IMR-90 (cell line): ENCODE results near the gene A3GALT2. TPM values are rescaled to one million over a fixed set of nuclear protein-coding genes. Genes with fewer than 3 reads are reported as not detected.

Experiments
- ATAC-seq: fragments of 200-7000 bp; cut with Tn5 transposase; 2 replicates; pipeline ENCODE4 v1.9.1; 2020; ENCODE audit warnings: low read depth, mild to moderate bottlenecking, moderate library complexity
- BruUV-seq: library from RNA; stranded (reverse); fragments of 400-500 nt; replicated peaks from 2 replicates; lab custom pipeline; 2021; lab: Mats Ljungman, UMichigan
- CTCF ChIA-PET: fragments of 300-600 bp; formaldehyde crosslinking; extraction: SDS; loops from one replicate; lab custom pipeline; 2021; ENCODE audit warnings: antibody characterized with exemption; lab: Yijun Ruan, JAX
- POLR2A ChIA-PET: fragments of 300-600 bp; sonication (Branson Sonifier 250); formaldehyde crosslinking; loops from one replicate; lab custom pipeline; 2022; ENCODE audit warnings: antibody characterized with exemption; ENCODE audit not compliant: unreplicated experiment; lab: Charles Lee
- DNase-seq: peaks from one replicate; pipeline ENCODE4 v3.0.0; 2013
- H2AFZ ChIP-seq: replicated peaks from 2 replicates; pipeline ENCODE3; 2013; ENCODE audit warnings: low read length, mild to moderate bottlenecking; ENCODE audit not compliant: poor library complexity
- H2AK5ac ChIP-seq: 2 replicates; pipeline ENCODE4 v1.6.1; 2013; ENCODE audit warnings: low read depth, low read length, inconsistent platforms
- H2AK9ac ChIP-seq: replicated peaks from 2 replicates; pipeline ENCODE3; 2013; ENCODE audit warnings: mild to moderate bottlenecking, low read depth, low read length, moderate library complexity; ENCODE audit not compliant: poor library complexity
- H2BK120ac ChIP-seq: 2 replicates; pipeline ENCODE4 v1.6.1; 2013; ENCODE audit warnings: low read depth, low read length, inconsistent platforms
- H2BK15ac ChIP-seq: 3 replicates; pipeline ENCODE4 v1.6.1; 2013; ENCODE audit warnings: low read depth, low read length, inconsistent platforms
- H2BK20ac ChIP-seq: 2 replicates; pipeline ENCODE4 v1.6.1; 2013; ENCODE audit warnings: low read depth, mild to moderate bottlenecking, inconsistent platforms, low read length, moderate library complexity
- H2BK5ac ChIP-seq: 2 replicates; pipeline ENCODE4 v1.6.1; 2013; ENCODE audit warnings: mild to moderate bottlenecking, low read depth, low read length, inconsistent platforms; ENCODE audit not compliant: poor library complexity, severe bottlenecking
- H3K14ac ChIP-seq: replicated peaks from 2 replicates; pipeline ENCODE4 v1.6.1; 2013; ENCODE audit warnings: low read depth, low read length, inconsistent platforms
- H3K18ac ChIP-seq: 2 replicates; pipeline ENCODE4 v1.6.1; 2013; ENCODE audit warnings: low read depth, low read length, control low read depth
- H3K23ac ChIP-seq: 2 replicates; pipeline ENCODE4 v1.6.1; 2013; ENCODE audit warnings: low read depth, low read length, inconsistent platforms
- H3K27ac ChIP-seq: 2 replicates; pipeline ENCODE4 v1.5.1; 2013; ENCODE audit warnings: mild to moderate bottlenecking, control low read depth, low read length; ENCODE audit not compliant: insufficient read depth
- H3K27me3 ChIP-seq: 2 replicates; pipeline ENCODE4 v1.6.1; 2013; ENCODE audit warnings: low read length; ENCODE audit not compliant: control insufficient read depth, insufficient read depth
- H3K36me3 ChIP-seq: 2 replicates; pipeline ENCODE4 v1.6.1; 2013; ENCODE audit warnings: low read length, mixed read lengths; ENCODE audit not compliant: control insufficient read depth, insufficient read depth
- H3K4ac ChIP-seq: 2 replicates; pipeline ENCODE4 v1.6.1; 2013; ENCODE audit warnings: low read depth, low read length, inconsistent platforms
- H3K4me1 ChIP-seq: 2 replicates; pipeline ENCODE4 v1.6.1; 2013; ENCODE audit warnings: low read length, mixed read lengths; ENCODE audit not compliant: control insufficient read depth, insufficient read depth
- H3K4me2 ChIP-seq: 2 replicates; pipeline ENCODE4 v1.6.1; 2013; ENCODE audit warnings: low read depth, mild to moderate bottlenecking, control low read depth, low read length, moderate library complexity
- H3K4me3 ChIP-seq: 2 replicates; pipeline ENCODE4 v1.5.1; 2013; ENCODE audit warnings: low read depth, mild to moderate bottlenecking, control low read depth, low read length, moderate library complexity; ENCODE audit not compliant: insufficient read depth
- H3K56ac ChIP-seq: 2 replicates; pipeline ENCODE4 v1.6.1; 2013; ENCODE audit warnings: low read length, inconsistent platforms; ENCODE audit not compliant: insufficient read depth; ENCODE audit errors: extremely low read depth
- H3K79me1 ChIP-seq, 2 experiments: 2 replicates each; pipeline ENCODE4 v1.6.1; 2013; ENCODE audit warnings: low read length in 2 of 2, inconsistent platforms in 1 of 2, low read depth in 1 of 2
- H3K9ac ChIP-seq: 2 replicates; pipeline ENCODE4 v1.6.1; 2013; ENCODE audit warnings: low read depth, low read length, control low read depth
- H3K9me1 ChIP-seq: 2 replicates; pipeline ENCODE4 v1.6.1; 2013; ENCODE audit warnings: low read length, inconsistent platforms; ENCODE audit not compliant: insufficient read depth
- H3K9me3 ChIP-seq: 2 replicates; pipeline ENCODE4 v1.6.1; 2013; ENCODE audit warnings: low read length; ENCODE audit not compliant: control insufficient read depth, insufficient read depth
- H4K20me1 ChIP-seq: 2 replicates; pipeline ENCODE4 v1.6.1; 2013; ENCODE audit warnings: low read length, inconsistent platforms; ENCODE audit not compliant: insufficient read depth
- H4K5ac ChIP-seq: 2 replicates; pipeline ENCODE4 v1.6.1; 2013; ENCODE audit warnings: mild to moderate bottlenecking, low read depth, low read length, control low read depth
- H4K8ac ChIP-seq, 2 experiments: 2 replicates each; pipeline ENCODE4 v1.6.1; 2013; ENCODE audit warnings: low read depth in 2 of 2, low read length in 2 of 2, control low read depth in 1 of 2, inconsistent platforms in 1 of 2
- H4K91ac ChIP-seq: 2 replicates; pipeline ENCODE4 v1.6.1; 2013; ENCODE audit warnings: low read depth, low read length, inconsistent platforms; ENCODE audit not compliant: insufficient read depth
- BHLHE40 ChIP-seq: fragments of 150-350 bp; IDR thresholded peaks from 2 replicates; pipeline ENCODE4 v1.6.1; 2016; ENCODE audit warnings: mild to moderate bottlenecking, low read depth, low read length
- CEBPB ChIP-seq: IDR thresholded peaks from 2 replicates; pipeline ENCODE4 v1.6.1; 2012; ENCODE audit warnings: low read depth, low read length, improper control_type of control experiment
- CHD1 ChIP-seq: IDR thresholded peaks from 2 replicates; pipeline ENCODE4 v1.6.1; 2012; ENCODE audit warnings: low read depth, low read length, improper control_type of control experiment
- CTCF ChIP-seq: conservative IDR thresholded peaks from 2 replicates; pipeline ENCODE4 v1.5.1; 2012; ENCODE audit warnings: mild to moderate bottlenecking, low read depth, low read length, improper control_type of control experiment
- FOS ChIP-seq: fragments of 150-350 bp; IDR thresholded peaks from 2 replicates; pipeline ENCODE4 v1.6.1; 2016; ENCODE audit warnings: low read depth, low read length
- MAFK ChIP-seq: IDR thresholded peaks from 2 replicates; pipeline ENCODE4 v1.6.1; 2012; ENCODE audit warnings: low read depth, low read length, improper control_type of control experiment
- MAZ ChIP-seq: IDR thresholded peaks from 2 replicates; pipeline ENCODE4 v1.6.1; 2012; ENCODE audit warnings: low read depth, mild to moderate bottlenecking, low read length, improper control_type of control experiment, moderate library complexity, borderline replicate concordance
- MXI1 ChIP-seq: IDR thresholded peaks from 2 replicates; pipeline ENCODE4 v1.6.1; 2012; ENCODE audit warnings: low read depth, mild to moderate bottlenecking, low read length, moderate library complexity, borderline replicate concordance
- NFE2L2 ChIP-seq: fragments of 150-350 bp; IDR thresholded peaks from 2 replicates; pipeline ENCODE4 v1.6.1; 2016; ENCODE audit warnings: low read depth, mild to moderate bottlenecking, low read length
- POLR2A ChIP-seq: IDR thresholded peaks from 2 replicates; pipeline ENCODE4 v1.6.1; 2012; ENCODE audit warnings: mild to moderate bottlenecking, low read depth, low read length
- RAD21 ChIP-seq: IDR thresholded peaks from 2 replicates; pipeline ENCODE4 v1.6.1; 2012; ENCODE audit warnings: low read length, improper control_type of control experiment
- RCOR1 ChIP-seq: IDR thresholded peaks from 2 replicates; pipeline ENCODE4 v1.6.1; 2012; ENCODE audit warnings: mild to moderate bottlenecking, low read length, improper control_type of control experiment; ENCODE audit not compliant: insufficient replicate concordance
- RFX5 ChIP-seq: IDR thresholded peaks from 2 replicates; pipeline ENCODE4 v1.8.0; 2012; ENCODE audit warnings: low read depth, mild to moderate bottlenecking, low read length, moderate library complexity
- SMC3 ChIP-seq: fragments of 150-350 bp; IDR thresholded peaks from 2 replicates; pipeline ENCODE4 v1.6.1; 2016; ENCODE audit warnings: low read depth, mild to moderate bottlenecking, antibody characterized with exemption, low read length, moderate library complexity
- WGBS, 2 experiments: methylation state at CpG; one replicate each; pipeline versions ENCODE4 v1.1.5 to v1.1.7; 2013; ENCODE audit warnings: missing lambda C conversion rate in 2 of 2; ENCODE audit not compliant: insufficient read length in 1 of 2; ENCODE audit errors: extremely low coverage in 2 of 2; 5-methylcytosine and 5-hydroxymethylcytosine counted together
- dilution Hi-C: fragments of 300-500 bp; cut with HindIII; formaldehyde crosslinking; loops from one replicate; pipeline ENCODE4 v1.14.3; 2018; ENCODE audit warnings: low sequenced_read_pairs; ENCODE audit not compliant: unreplicated experiment
- in situ Hi-C: fragments of 300-500 bp; cut with MboI; formaldehyde crosslinking; loops from 3 replicates; pipeline ENCODE4 v1.14.3; 2019; ENCODE audit warnings: low sequenced_read_pairs, inconsistent platforms, mixed read lengths
- intact Hi-C: fragments of 100-400 bp; cut with micrococcal nuclease; formaldehyde crosslinking; loops from 2 replicates; pipeline ENCODE4 v1.10.0; 2022
- polyA plus RNA-seq, 3 experiments: library from polyadenylated mRNA; depleted of rRNA; stranded (reverse); fragments of >200 nt; gene quantifications; 2 replicates each; pipeline ENCODE4 v1.2.3, GENCODE V29; 2012; ENCODE audit warnings: low replicate concordance in 1 of 3
- total RNA-seq: library from RNA; depleted of rRNA; stranded (reverse); fragments of >200 nt; gene quantifications from 2 replicates; pipeline ENCODE4 v1.2.3, GENCODE V29; 2012
- TF ChIP-seq, protein P1 (sequence below): fragments of 150-350 bp; IDR thresholded peaks from 2 replicates; pipeline ENCODE4 v1.6.1; 2016; ENCODE audit warnings: low read depth, mild to moderate bottlenecking, low read length, moderate library complexity, borderline replicate concordance
- TF ChIP-seq, protein P2 (sequence below): fragments of 150-350 bp; IDR thresholded peaks from 2 replicates; pipeline ENCODE4 v1.6.1; 2017; ENCODE audit warnings: mild to moderate bottlenecking, antibody characterized with exemption, low read length, low read depth

The A3GALT2 gene
- total and polyA plus RNA-seq, 2 of the 4 experiments (the other 2 are of a cell fraction), result not detected

DNA sequence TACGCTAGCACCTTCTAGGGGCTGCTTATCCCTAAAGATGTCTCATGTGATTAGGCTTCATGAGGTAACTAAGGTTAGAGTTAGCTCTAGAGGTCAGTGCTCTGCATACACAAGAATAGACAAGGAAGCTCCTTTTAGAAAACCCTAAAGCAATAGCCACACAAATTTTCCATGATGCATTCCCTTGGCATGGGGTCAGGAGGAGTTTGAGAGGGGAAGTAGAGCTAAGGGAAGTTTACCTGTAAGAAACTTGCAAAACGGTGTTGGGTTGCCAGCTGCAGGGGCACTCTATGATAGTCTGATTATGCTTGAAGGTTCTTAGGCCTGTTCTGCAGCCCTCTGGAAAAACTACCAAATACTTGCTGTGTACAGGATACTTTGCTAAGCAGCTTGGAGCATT, 39.0 kb upstream of the A3GALT2 start:
- BruUV-seq, result no TSS peak
- H3K9me1 ChIP-seq, result peaks cover 11% of the 10 kb centered on the region
- H4K20me1 ChIP-seq, result no peaks in the 10 kb centered on the region
- H2BK120ac ChIP-seq, result no peak overlapping the region
- no peak overlapping the region for H2BK15ac ChIP-seq
- ChIA-PET CTCF (no interaction called here), POLR2A (no interaction called here)
- no peak overlapping the region for H2AK5ac ChIP-seq
- dilution Hi-C loops, result no loop called here
- peaks cover 4% of the 10 kb centered on the region; the same call in 1 of the 2 replicates for H3K36me3 ChIP-seq
- intact Hi-C loops, result loop anchor here (10.0 kb wide), 1 partner anchor 265 kb away; no protein-coding TSS in a partner anchor
- no peak overlapping the region for H2BK5ac ChIP-seq
- WGBS, 2 experiments, result no CpG with 5 or more reads among the region's 2 CpGs
- H3K9ac ChIP-seq, result no peak overlapping the region
- no peak overlapping the region for H4K8ac ChIP-seq
- no peak overlapping the region for H3K56ac ChIP-seq
- H3K27ac ChIP-seq, result no peak overlapping the region
- peaks cover 17% of the 10 kb centered on the region for H3K4me1 ChIP-seq
- no peak overlapping the region for H2AFZ ChIP-seq
- H3K23ac ChIP-seq, result no peak overlapping the region
- no peak overlapping the region for H4K91ac ChIP-seq
- H3K14ac ChIP-seq, result no peak overlapping the region
- no peak overlapping the region for H2AK9ac ChIP-seq
- DNase-seq (no peak), ATAC-seq (no peak)
- in situ Hi-C loops, result no loop called here
- no peak overlapping the region for H3K4ac ChIP-seq
- H2BK20ac ChIP-seq, result no peak overlapping the region
- no peak overlapping the region for H3K4me2 ChIP-seq
- no peak for TF ChIP-seq MAZ
- TF ChIP-seq CEBPB, result no peak
- TF ChIP-seq MXI1, result no peak
- TF ChIP-seq BHLHE40, result no peak
- no peak for TF ChIP-seq MAFK
- no peak for TF ChIP-seq CTCF
- no peak for TF ChIP-seq RFX5
- no peak for TF ChIP-seq SMC3
- no peak for TF ChIP-seq CHD1
- TF ChIP-seq FOS, result no peak
- TF ChIP-seq, protein P1, sequence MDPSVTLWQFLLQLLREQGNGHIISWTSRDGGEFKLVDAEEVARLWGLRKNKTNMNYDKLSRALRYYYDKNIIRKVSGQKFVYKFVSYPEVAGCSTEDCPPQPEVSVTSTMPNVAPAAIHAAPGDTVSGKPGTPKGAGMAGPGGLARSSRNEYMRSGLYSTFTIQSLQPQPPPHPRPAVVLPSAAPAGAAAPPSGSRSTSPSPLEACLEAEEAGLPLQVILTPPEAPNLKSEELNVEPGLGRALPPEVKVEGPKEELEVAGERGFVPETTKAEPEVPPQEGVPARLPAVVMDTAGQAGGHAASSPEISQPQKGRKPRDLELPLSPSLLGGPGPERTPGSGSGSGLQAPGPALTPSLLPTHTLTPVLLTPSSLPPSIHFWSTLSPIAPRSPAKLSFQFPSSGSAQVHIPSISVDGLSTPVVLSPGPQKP, result no peak
- TF ChIP-seq RCOR1, result no peak
- no peak for TF ChIP-seq RAD21
- TF ChIP-seq, protein P2, sequence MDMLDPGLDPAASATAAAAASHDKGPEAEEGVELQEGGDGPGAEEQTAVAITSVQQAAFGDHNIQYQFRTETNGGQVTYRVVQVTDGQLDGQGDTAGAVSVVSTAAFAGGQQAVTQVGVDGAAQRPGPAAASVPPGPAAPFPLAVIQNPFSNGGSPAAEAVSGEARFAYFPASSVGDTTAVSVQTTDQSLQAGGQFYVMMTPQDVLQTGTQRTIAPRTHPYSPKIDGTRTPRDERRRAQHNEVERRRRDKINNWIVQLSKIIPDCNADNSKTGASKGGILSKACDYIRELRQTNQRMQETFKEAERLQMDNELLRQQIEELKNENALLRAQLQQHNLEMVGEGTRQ, result no peak
- no peak for TF ChIP-seq NFE2L2
- no peak for TF ChIP-seq POLR2A
- H3K79me1 ChIP-seq, result peaks cover 1 to 8% of the 10 kb centered on the region in 2 experiments; a peak in 1 of 4 replicates
- no peak overlapping the region for H3K18ac ChIP-seq
- no peaks in the 10 kb centered on the region for H3K27me3 ChIP-seq
- H3K4me3 ChIP-seq, result no peak overlapping the region
- H4K5ac ChIP-seq, result no peak overlapping the region
- H3K9me3 ChIP-seq, result no peaks in the 10 kb centered on the region
